ENCODE results near the gene SUPT20HL2. TPM values are rescaled to one million over a fixed set of nuclear protein-coding genes. Genes with fewer than 3 reads are reported as not detected.
A peak's percentile ranks its signal among the peaks of the same experiment; 100 is the strongest.

SUPT20HL2 gene
- total RNA-seq, 1 experiment from 2014 or later, result not detected

DNA sequence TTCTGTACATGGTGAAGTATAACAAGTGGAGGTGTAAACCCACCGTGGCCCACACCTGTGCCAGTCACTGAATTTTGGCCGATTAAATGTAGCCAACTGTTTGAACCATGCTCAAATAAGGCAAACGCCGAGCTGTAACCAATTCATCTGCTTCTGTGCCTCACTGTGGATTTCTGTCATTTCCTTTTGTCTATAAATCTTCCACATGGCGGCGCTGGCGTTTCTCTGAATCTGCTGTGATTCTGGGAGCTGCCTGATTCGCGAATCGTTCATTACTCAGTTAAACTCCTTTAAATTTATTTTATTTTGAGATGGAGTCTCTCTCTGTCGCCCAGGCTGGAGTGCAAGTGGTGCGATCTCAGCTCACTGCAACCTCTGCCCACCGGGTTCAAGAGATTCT lies 19.2 kb downstream of the SUPT20HL2 start:
- POLR2A ChIA-PET, result interaction anchor here (1.0 kb wide), 1 partner anchor 75 kb away, joined by 4 read pairs; no protein-coding TSS in a partner anchor
- TF ChIP-seq, protein P1, sequence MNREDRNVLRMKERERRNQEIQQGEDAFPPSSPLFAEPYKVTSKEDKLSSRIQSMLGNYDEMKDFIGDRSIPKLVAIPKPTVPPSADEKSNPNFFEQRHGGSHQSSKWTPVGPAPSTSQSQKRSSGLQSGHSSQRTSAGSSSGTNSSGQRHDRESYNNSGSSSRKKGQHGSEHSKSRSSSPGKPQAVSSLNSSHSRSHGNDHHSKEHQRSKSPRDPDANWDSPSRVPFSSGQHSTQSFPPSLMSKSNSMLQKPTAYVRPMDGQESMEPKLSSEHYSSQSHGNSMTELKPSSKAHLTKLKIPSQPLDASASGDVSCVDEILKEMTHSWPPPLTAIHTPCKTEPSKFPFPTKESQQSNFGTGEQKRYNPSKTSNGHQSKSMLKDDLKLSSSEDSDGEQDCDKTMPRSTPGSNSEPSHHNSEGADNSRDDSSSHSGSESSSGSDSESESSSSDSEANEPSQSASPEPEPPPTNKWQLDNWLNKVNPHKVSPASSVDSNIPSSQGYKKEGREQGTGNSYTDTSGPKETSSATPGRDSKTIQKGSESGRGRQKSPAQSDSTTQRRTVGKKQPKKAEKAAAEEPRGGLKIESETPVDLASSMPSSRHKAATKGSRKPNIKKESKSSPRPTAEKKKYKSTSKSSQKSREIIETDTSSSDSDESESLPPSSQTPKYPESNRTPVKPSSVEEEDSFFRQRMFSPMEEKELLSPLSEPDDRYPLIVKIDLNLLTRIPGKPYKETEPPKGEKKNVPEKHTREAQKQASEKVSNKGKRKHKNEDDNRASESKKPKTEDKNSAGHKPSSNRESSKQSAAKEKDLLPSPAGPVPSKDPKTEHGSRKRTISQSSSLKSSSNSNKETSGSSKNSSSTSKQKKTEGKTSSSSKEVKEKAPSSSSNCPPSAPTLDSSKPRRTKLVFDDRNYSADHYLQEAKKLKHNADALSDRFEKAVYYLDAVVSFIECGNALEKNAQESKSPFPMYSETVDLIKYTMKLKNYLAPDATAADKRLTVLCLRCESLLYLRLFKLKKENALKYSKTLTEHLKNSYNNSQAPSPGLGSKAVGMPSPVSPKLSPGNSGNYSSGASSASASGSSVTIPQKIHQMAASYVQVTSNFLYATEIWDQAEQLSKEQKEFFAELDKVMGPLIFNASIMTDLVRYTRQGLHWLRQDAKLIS (CRISPR knock-in tag; IDR thresholded peaks at IDR 0.05; ENCODE audit: borderline replicate concordance), result no peak
- TF ChIP-seq, protein P2, sequence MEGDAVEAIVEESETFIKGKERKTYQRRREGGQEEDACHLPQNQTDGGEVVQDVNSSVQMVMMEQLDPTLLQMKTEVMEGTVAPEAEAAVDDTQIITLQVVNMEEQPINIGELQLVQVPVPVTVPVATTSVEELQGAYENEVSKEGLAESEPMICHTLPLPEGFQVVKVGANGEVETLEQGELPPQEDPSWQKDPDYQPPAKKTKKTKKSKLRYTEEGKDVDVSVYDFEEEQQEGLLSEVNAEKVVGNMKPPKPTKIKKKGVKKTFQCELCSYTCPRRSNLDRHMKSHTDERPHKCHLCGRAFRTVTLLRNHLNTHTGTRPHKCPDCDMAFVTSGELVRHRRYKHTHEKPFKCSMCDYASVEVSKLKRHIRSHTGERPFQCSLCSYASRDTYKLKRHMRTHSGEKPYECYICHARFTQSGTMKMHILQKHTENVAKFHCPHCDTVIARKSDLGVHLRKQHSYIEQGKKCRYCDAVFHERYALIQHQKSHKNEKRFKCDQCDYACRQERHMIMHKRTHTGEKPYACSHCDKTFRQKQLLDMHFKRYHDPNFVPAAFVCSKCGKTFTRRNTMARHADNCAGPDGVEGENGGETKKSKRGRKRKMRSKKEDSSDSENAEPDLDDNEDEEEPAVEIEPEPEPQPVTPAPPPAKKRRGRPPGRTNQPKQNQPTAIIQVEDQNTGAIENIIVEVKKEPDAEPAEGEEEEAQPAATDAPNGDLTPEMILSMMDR (IDR thresholded peaks at IDR 0.05), result peak; percentile 20; the same call in 1 of the 2 replicates
- Mint-ChIP-seq H3K4me3 (no peak overlapping the region), H3K4me1 (peaks cover 19% of the 10 kb centered on the region), H3K36me3 (0 out of 2 replicates have a peak, but pooled peaks cover under 1% of the 10 kb centered on the region), H3K27ac (no peak overlapping the region), H3K9me3 (peaks cover 4% of the 10 kb centered on the region), H3K27me3 (ENCODE audit: low read depth) (no peaks in the 10 kb centered on the region)
- CTCF ChIA-PET, result interaction anchor here (0.6 to 2.3 kb wide), 16 partner anchors 10 to 701 kb away, joined by 3 to 25 read pairs (median 4); partner anchors contain the start of gene PDK3
- peak; percentile 63 for ATAC-seq
- peak; percentile 57 for DNase-seq (ENCODE audit: low spot score)

DNA sequence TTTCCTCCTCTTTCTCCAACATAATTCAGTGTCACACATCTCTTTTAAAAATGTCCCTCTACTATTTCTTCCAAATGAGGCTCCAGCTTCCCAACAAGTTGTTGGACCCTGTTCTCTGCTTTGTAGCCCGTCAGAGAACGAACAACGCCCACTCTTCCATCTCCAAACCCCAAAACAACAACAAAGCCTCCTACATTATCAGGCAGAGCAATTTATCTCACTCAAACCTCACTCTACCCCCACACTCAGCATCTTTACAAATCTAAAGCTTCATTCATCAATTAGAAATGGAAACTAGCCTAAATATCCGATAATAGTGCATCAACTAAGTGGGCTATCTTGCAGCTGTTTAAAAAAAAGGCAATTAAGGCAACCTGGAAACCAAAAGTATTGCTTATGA lies 20.5 kb downstream of the SUPT20HL2 start:
- TF ChIP-seq PRDM15 (CRISPR knock-in tag; IDR thresholded peaks at IDR 0.05), result no peak
- TF ChIP-seq JUN (CRISPR knock-in tag; IDR thresholded peaks at IDR 0.05), result no peak
- no peak for TF ChIP-seq HMGXB4 (CRISPR knock-in tag; IDR thresholded peaks at IDR 0.05)
- TF ChIP-seq, protein P3, sequence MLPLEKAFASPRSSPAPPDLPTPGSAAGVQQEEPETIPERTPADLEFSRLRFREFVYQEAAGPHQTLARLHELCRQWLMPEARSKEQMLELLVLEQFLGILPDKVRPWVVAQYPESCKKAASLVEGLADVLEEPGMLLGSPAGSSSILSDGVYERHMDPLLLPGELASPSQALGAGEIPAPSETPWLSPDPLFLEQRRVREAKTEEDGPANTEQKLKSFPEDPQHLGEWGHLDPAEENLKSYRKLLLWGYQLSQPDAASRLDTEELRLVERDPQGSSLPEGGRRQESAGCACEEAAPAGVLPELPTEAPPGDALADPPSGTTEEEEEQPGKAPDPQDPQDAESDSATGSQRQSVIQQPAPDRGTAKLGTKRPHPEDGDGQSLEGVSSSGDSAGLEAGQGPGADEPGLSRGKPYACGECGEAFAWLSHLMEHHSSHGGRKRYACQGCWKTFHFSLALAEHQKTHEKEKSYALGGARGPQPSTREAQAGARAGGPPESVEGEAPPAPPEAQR (CRISPR knock-in tag; IDR thresholded peaks at IDR 0.05), result no peak
- Mint-ChIP-seq H3K4me1 (peaks cover 19% of the 10 kb centered on the region), H3K27me3 (ENCODE audit: low read depth) (no peaks in the 10 kb centered on the region), H3K36me3 (0 out of 2 replicates have a peak, but pooled peaks cover 4% of the 10 kb centered on the region), H3K9me3 (peaks cover 9% of the 10 kb centered on the region), H3K27ac (no peak overlapping the region), H3K4me3 (no peak overlapping the region)
- ATAC-seq (no peak), DNase-seq (ENCODE audit: low spot score) (no peak)
- ChIA-PET POLR2A (interaction anchor here (0.6 kb wide), 2 partner anchors 18 to 214 kb away, joined by 3 read pairs; no protein-coding TSS in a partner anchor), CTCF (interaction anchor here (0.6 to 1.8 kb wide), 5 partner anchors 22 to 211 kb away, joined by 3 to 7 read pairs (median 4); no protein-coding TSS in a partner anchor)

GRCh38 chrX:24292353-24292752 lies 21.5 kb downstream of the SUPT20HL2 start:
- Mint-ChIP-seq H3K27me3 (ENCODE audit: low read depth) (no peaks in the 10 kb centered on the region), H3K4me1 (peaks cover 16% of the 10 kb centered on the region), H3K4me3 (no peak overlapping the region), H3K9me3 (peaks cover 9% of the 10 kb centered on the region), H3K27ac (no peak overlapping the region), H3K36me3 (0 out of 2 replicates have a peak, but pooled peaks cover 4% of the 10 kb centered on the region)
- ATAC-seq (no peak), DNase-seq (ENCODE audit: low spot score) (no peak)
- CTCF ChIA-PET, result interaction anchor here (1.6 kb wide), 1 partner anchor 79 kb away, joined by 4 read pairs; no protein-coding TSS in a partner anchor
- POLR2A ChIA-PET, result no interaction called here
- TF ChIP-seq, protein P1 (CRISPR knock-in tag; IDR thresholded peaks at IDR 0.05; ENCODE audit: borderline replicate concordance), result no peak
- TF ChIP-seq ZNF263 (CRISPR knock-in tag; IDR thresholded peaks at IDR 0.05; ENCODE audit: low read depth) (no peak), SOX15 (CRISPR knock-in tag; IDR thresholded peaks at IDR 0.05) (no peak), ELF4 (CRISPR knock-in tag; IDR thresholded peaks at IDR 0.05; ENCODE audit: low read depth) (no peak), TEAD1 (CRISPR knock-in tag; IDR thresholded peaks at IDR 0.05) (no peak), CREB1 (CRISPR knock-in tag; IDR thresholded peaks at IDR 0.05) (no peak)

Data from WTC11 (cell line).